Dendritic cell treated with granulocyte-macrophage colony-stimulating factor and Interleukin-4, amounts not matched to agents 40 ng/mL and 50 ng/mL, for 4 days (primary cell): ENCODE measurements around the gene MUC6.

Source experiments
- H3K27ac Mint-ChIP-seq: one replicate; pipeline ENCODE4 v1.8.0; 2022; ENCODE audit warnings: mild to moderate bottlenecking, mixed read lengths
- H3K27me3 Mint-ChIP-seq: one replicate; pipeline ENCODE4 v1.8.0; 2022; ENCODE audit warnings: mild to moderate bottlenecking, mixed read lengths
- H3K36me3 Mint-ChIP-seq: one replicate; pipeline ENCODE4 v1.8.0; 2022; ENCODE audit warnings: low read depth, mixed read lengths
- H3K4me1 Mint-ChIP-seq: one replicate; pipeline ENCODE4 v1.8.0; 2022; ENCODE audit warnings: low read depth, mixed read lengths
- H3K4me3 Mint-ChIP-seq: one replicate; pipeline ENCODE4 v1.8.0; 2022; ENCODE audit warnings: mild to moderate bottlenecking, moderate library complexity, mixed read lengths
- H3K9me3 Mint-ChIP-seq: one replicate; pipeline ENCODE4 v1.8.0; 2022; ENCODE audit warnings: mixed read lengths
- intact Hi-C: fragments of 100-400 bp; cut with micrococcal nuclease; formaldehyde crosslinking; loops from one replicate; pipeline ENCODE4 v1.15.0; 2022

MUC6 gene

GRCh38 chr11:1050581-1051355, 14.2 kb upstream of the MUC6 start:
- H3K27me3 Mint-ChIP-seq: peaks cover 53% of the 10 kb centered on the region
- intact Hi-C loops: loop anchor here (10.0 kb wide), 1 partner anchor 196 kb away; no protein-coding TSS in a partner anchor
- H3K36me3 Mint-ChIP-seq: peaks cover 99% of the 10 kb centered on the region
- H3K9me3 Mint-ChIP-seq: no peaks in the 10 kb centered on the region
- H3K27ac Mint-ChIP-seq: no peak overlapping the region
- H3K4me3 Mint-ChIP-seq: no peak overlapping the region
- peaks cover 24% of the 10 kb centered on the region for H3K4me1 Mint-ChIP-seq

GRCh38 chr11:1049911-1050580, 13.5 kb upstream of the MUC6 start:
- Mint-ChIP-seq H3K4me1 (peaks cover 24% of the 10 kb centered on the region), H3K27ac (no peak overlapping the region), H3K36me3 (peaks cover 96% of the 10 kb centered on the region), H3K4me3 (no peak overlapping the region), H3K9me3 (no peaks in the 10 kb centered on the region), H3K27me3 (peaks cover 55% of the 10 kb centered on the region)
- intact Hi-C loops: loop anchor here (10.0 kb wide), 1 partner anchor 195 kb away; no protein-coding TSS in a partner anchor

GRCh38 chr11:1049431-1049891, 12.9 kb upstream of the MUC6 start:
- Mint-ChIP-seq H3K4me3 (no peak overlapping the region), H3K4me1 (peaks cover 24% of the 10 kb centered on the region), H3K27me3 (peaks cover 55% of the 10 kb centered on the region)

GRCh38 chr11:1049071-1049405, 12.5 kb upstream of the MUC6 start:
- Mint-ChIP-seq H3K4me1 (peaks cover 24% of the 10 kb centered on the region), H3K36me3 (peaks cover 96% of the 10 kb centered on the region), H3K4me3 (no peak overlapping the region), H3K27ac (no peak overlapping the region), H3K27me3 (peaks cover 53% of the 10 kb centered on the region), H3K9me3 (no peaks in the 10 kb centered on the region)
- intact Hi-C loops: no loop called here

More at GRCh38 chr11:1049431-1049891, 12.9 kb upstream of the MUC6 start:
- H3K27ac Mint-ChIP-seq: no peak overlapping the region
- intact Hi-C loops: no loop called here
- H3K9me3 Mint-ChIP-seq: no peaks in the 10 kb centered on the region
- H3K36me3 Mint-ChIP-seq: peaks cover 96% of the 10 kb centered on the region

GRCh38 chr11:1048375-1049070, 12.0 kb upstream of the MUC6 start:
- peaks cover 54% of the 10 kb centered on the region for H3K27me3 Mint-ChIP-seq
- H3K9me3 Mint-ChIP-seq: no peaks in the 10 kb centered on the region

GRCh38 chr11:1047595-1048156, 11.2 kb upstream of the MUC6 start:
- H3K27me3 Mint-ChIP-seq: peaks cover 54% of the 10 kb centered on the region
- H3K36me3 Mint-ChIP-seq: peaks cover 96% of the 10 kb centered on the region
- intact Hi-C loops: no loop called here
- H3K27ac Mint-ChIP-seq: no peak overlapping the region
- H3K4me1 Mint-ChIP-seq: peaks cover 24% of the 10 kb centered on the region
- H3K4me3 Mint-ChIP-seq: no peak overlapping the region
- H3K9me3 Mint-ChIP-seq: no peaks in the 10 kb centered on the region

More at GRCh38 chr11:1048375-1049070, 12.0 kb upstream of the MUC6 start:
- Mint-ChIP-seq H3K36me3 (peaks cover 96% of the 10 kb centered on the region), H3K27ac (no peak overlapping the region), H3K4me3 (no peak overlapping the region), H3K4me1 (peaks cover 24% of the 10 kb centered on the region)
- intact Hi-C loops: no loop called here

GRCh38 chr11:1044160-1044559, 7.6 kb upstream of the MUC6 start:
- peaks cover 83% of the 10 kb centered on the region for H3K36me3 Mint-ChIP-seq
- H3K9me3 Mint-ChIP-seq: no peaks in the 10 kb centered on the region
- peaks cover 10% of the 10 kb centered on the region for H3K4me1 Mint-ChIP-seq
- no peak overlapping the region for H3K27ac Mint-ChIP-seq
- intact Hi-C loops: no loop called here
- H3K4me3 Mint-ChIP-seq: no peak overlapping the region
- H3K27me3 Mint-ChIP-seq: peaks cover 40% of the 10 kb centered on the region

- Mint-ChIP-seq H3K36me3 (peaks cover 83% of the 10 kb centered on the region), H3K27ac (no peak overlapping the region), H3K4me3 (no peak overlapping the region), H3K27me3 (peaks cover 35% of the 10 kb centered on the region), H3K9me3 (no peaks in the 10 kb centered on the region), H3K4me1 (peaks cover 8% of the 10 kb centered on the region)
- intact Hi-C loops: no loop called here
These were observed 7.1 kb upstream of the MUC6 start for GRCh38 chr11:1043563-1044096.

- Mint-ChIP-seq H3K27ac (no peak overlapping the region), H3K4me3 (no peak overlapping the region), H3K9me3 (no peaks in the 10 kb centered on the region), H3K4me1 (peaks cover 5% of the 10 kb centered on the region), H3K36me3 (peaks cover 82% of the 10 kb centered on the region), H3K27me3 (peaks cover 28% of the 10 kb centered on the region)
- intact Hi-C loops: no loop called here
These were observed 6.4 kb upstream of the MUC6 start for GRCh38 chr11:1042626-1043562.

- peaks cover 75% of the 10 kb centered on the region for H3K36me3 Mint-ChIP-seq
- H3K4me3 Mint-ChIP-seq: no peak overlapping the region
- intact Hi-C loops: no loop called here
- H3K27me3 Mint-ChIP-seq: peaks cover 20% of the 10 kb centered on the region
- no peaks in the 10 kb centered on the region for H3K9me3 Mint-ChIP-seq
- H3K4me1 Mint-ChIP-seq: no peaks in the 10 kb centered on the region
- H3K27ac Mint-ChIP-seq: no peak overlapping the region
These were observed 5.6 kb upstream of the MUC6 start for GRCh38 chr11:1041936-1042608.

GRCh38 chr11:1041471-1041870, 5.0 kb upstream of the MUC6 start:
- H3K9me3 Mint-ChIP-seq: no peaks in the 10 kb centered on the region
- peaks cover 73% of the 10 kb centered on the region for H3K36me3 Mint-ChIP-seq
- H3K27me3 Mint-ChIP-seq: peaks cover 17% of the 10 kb centered on the region
- H3K4me3 Mint-ChIP-seq: no peak overlapping the region
- H3K27ac Mint-ChIP-seq: no peak overlapping the region
- intact Hi-C loops: no loop called here
- H3K4me1 Mint-ChIP-seq: no peaks in the 10 kb centered on the region

- Mint-ChIP-seq H3K27ac (no peak overlapping the region), H3K9me3 (no peaks in the 10 kb centered on the region)
- intact Hi-C loops: no loop called here
These were observed 4.6 kb upstream of the MUC6 start for GRCh38 chr11:1041149-1041467.

More at GRCh38 chr11:1041149-1041467, 4.6 kb upstream of the MUC6 start:
- Mint-ChIP-seq H3K4me3 (no peak overlapping the region), H3K4me1 (no peaks in the 10 kb centered on the region), H3K36me3 (peaks cover 71% of the 10 kb centered on the region), H3K27me3 (peaks cover 14% of the 10 kb centered on the region)
